Measurements from ENCODE around the gene ARPC1A. TPM values are rescaled to one million over a fixed set of nuclear protein-coding genes. Genes with fewer than 3 reads are reported as not detected.
A peak's percentile ranks its signal among the peaks of the same experiment; 100 is the strongest.
"Not testable (repeated sequence)": the region's sequence is repeated elsewhere in the genome, so short reads cannot be mapped to it uniquely, and the experiment has no call there.

Gene ARPC1A
- total RNA-seq, 1 donor from 2014 or later: 196 TPM

DNA sequence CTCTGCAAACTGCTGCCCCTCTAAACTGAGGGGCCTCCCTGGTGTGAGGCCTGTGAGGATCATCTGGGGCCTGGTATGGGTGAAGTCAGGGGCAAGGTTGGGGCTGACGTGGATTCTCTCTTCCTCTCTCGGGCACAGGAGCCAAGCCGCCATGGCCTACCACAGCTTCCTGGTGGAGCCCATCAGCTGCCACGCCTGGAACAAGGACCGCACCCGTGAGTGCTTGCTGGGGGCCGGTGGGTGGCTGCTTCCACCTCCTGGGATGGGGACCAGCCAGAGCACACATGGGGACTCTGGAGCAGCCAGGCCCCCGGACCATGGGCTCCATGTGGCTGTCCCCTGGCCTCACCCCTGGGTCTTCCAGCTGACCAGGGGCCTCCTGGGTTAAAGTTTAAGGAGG lies 59.9 kb downstream of the ARPC1A start:
- Mint-ChIP-seq H3K4me3 (ENCODE audit: unreplicated experiment) (no peak overlapping the region), H3K27me3 (ENCODE audit: unreplicated experiment) (peaks cover 7% of the 10 kb centered on the region), H3K27ac (ENCODE audit: unreplicated experiment) (no peak overlapping the region), H3K9me3 (ENCODE audit: unreplicated experiment) (no peaks in the 10 kb centered on the region), H3K4me1 (ENCODE audit: unreplicated experiment) (peaks cover 4% of the 10 kb centered on the region), H3K36me3 (ENCODE audit: low read depth, unreplicated experiment) (peaks cover 20% of the 10 kb centered on the region)
- no peak for DNase-seq (ENCODE audit: low spot score)
- TF ChIP-seq, protein P1, sequence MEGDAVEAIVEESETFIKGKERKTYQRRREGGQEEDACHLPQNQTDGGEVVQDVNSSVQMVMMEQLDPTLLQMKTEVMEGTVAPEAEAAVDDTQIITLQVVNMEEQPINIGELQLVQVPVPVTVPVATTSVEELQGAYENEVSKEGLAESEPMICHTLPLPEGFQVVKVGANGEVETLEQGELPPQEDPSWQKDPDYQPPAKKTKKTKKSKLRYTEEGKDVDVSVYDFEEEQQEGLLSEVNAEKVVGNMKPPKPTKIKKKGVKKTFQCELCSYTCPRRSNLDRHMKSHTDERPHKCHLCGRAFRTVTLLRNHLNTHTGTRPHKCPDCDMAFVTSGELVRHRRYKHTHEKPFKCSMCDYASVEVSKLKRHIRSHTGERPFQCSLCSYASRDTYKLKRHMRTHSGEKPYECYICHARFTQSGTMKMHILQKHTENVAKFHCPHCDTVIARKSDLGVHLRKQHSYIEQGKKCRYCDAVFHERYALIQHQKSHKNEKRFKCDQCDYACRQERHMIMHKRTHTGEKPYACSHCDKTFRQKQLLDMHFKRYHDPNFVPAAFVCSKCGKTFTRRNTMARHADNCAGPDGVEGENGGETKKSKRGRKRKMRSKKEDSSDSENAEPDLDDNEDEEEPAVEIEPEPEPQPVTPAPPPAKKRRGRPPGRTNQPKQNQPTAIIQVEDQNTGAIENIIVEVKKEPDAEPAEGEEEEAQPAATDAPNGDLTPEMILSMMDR (IDR thresholded peaks at IDR 0.05; ENCODE audit: unreplicated experiment): no peak

DNA sequence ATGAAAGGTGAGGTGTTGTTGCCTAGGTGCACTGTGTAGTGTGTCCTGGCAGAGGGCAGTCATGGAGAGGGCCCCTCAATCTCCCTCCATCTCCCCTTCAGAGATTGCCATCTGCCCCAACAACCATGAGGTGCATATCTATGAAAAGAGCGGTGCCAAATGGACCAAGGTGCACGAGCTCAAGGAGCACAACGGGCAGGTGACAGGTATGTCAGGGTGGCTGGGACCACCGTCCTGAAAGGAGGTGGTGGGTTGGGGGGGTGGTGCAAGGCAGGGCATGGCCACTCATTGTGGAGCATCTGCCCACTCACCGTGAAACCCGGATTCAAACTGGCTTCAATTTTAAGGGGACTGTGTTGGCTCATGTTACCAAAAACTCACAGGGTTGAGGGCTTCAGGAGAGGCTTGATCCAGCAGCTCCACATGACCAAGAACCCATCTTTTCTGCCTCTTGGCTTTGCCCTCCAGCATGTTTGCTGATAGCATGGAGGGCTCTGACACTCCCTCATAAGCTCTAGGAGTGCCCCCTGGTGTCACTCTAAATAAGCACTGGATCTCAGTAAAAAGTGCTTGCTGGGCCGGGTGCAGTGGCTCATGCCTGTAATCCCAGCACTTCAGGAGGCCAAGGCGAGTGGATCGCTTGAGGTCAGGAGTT lies 61.0 kb downstream of the ARPC1A start:
- H3K9me3 Mint-ChIP-seq (ENCODE audit: unreplicated experiment): no peaks in the 10 kb centered on the region
- DNase-seq (ENCODE audit: low spot score): no peak
- H3K36me3 Mint-ChIP-seq (ENCODE audit: low read depth, unreplicated experiment): peaks cover 20% of the 10 kb centered on the region
- no peak overlapping the region for H3K4me3 Mint-ChIP-seq (ENCODE audit: unreplicated experiment)
- no peaks in the 10 kb centered on the region for H3K4me1 Mint-ChIP-seq (ENCODE audit: unreplicated experiment)
- peaks cover 7% of the 10 kb centered on the region for H3K27me3 Mint-ChIP-seq (ENCODE audit: unreplicated experiment)
- H3K27ac Mint-ChIP-seq (ENCODE audit: unreplicated experiment): no peak overlapping the region
- TF ChIP-seq, protein P1 (IDR thresholded peaks at IDR 0.05; ENCODE audit: unreplicated experiment): no peak

DNA sequence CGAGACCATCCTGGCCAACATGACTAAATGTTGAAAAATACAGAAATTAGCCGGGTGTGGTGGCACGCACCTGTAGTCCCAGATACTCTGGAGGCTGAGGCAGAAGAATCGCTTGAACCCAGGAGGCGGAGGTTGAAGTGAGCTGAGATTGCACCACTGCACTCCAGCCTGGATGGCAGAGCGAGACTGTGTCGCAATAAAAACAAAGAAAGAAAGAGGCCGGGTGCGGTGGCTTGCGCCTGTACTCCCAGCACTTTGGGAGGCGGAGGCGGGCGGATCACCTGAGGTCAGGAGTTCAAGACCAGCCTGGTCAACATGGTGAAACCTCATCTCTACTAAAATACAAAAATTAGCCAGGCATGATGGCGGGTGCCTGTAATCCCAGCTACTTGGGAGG lies 61.5 kb downstream of the ARPC1A start:
- not testable (repeated sequence) for H3K27me3 Mint-ChIP-seq (ENCODE audit: unreplicated experiment); H3K9me3 Mint-ChIP-seq (ENCODE audit: unreplicated experiment); H3K4me1 Mint-ChIP-seq (ENCODE audit: unreplicated experiment); DNase-seq (ENCODE audit: low spot score); H3K4me3 Mint-ChIP-seq (ENCODE audit: unreplicated experiment); H3K27ac Mint-ChIP-seq (ENCODE audit: unreplicated experiment)
- peaks cover 20% of the 10 kb centered on the region for H3K36me3 Mint-ChIP-seq (ENCODE audit: low read depth, unreplicated experiment)

DNA sequence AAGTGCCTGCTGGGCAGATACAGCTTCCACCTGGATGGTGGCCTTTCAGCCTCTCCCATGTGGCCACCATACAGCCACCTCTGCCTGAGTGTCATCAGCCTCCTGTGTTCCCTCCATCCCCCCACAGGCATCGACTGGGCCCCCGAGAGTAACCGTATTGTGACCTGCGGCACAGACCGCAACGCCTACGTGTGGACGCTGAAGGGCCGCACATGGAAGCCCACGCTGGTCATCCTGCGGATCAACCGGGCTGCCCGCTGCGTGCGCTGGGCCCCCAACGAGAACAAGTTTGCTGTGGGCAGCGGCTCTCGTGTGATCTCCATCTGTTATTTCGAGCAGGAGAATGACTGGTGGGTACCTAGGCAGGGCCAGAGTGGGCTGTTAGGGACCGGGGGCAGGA lies 62.2 kb downstream of the ARPC1A start:
- DNase-seq (ENCODE audit: low spot score): no peak
- peaks cover 10% of the 10 kb centered on the region for H3K27me3 Mint-ChIP-seq (ENCODE audit: unreplicated experiment)
- H3K27ac Mint-ChIP-seq (ENCODE audit: unreplicated experiment): peak overlapping the region; percentile 30
- H3K36me3 Mint-ChIP-seq (ENCODE audit: low read depth, unreplicated experiment): peaks cover 20% of the 10 kb centered on the region
- TF ChIP-seq, protein P1 (IDR thresholded peaks at IDR 0.05; ENCODE audit: unreplicated experiment): no peak
- no peaks in the 10 kb centered on the region for H3K9me3 Mint-ChIP-seq (ENCODE audit: unreplicated experiment)
- no peaks in the 10 kb centered on the region for H3K4me1 Mint-ChIP-seq (ENCODE audit: unreplicated experiment)
- H3K4me3 Mint-ChIP-seq (ENCODE audit: unreplicated experiment): no peak overlapping the region

DNA sequence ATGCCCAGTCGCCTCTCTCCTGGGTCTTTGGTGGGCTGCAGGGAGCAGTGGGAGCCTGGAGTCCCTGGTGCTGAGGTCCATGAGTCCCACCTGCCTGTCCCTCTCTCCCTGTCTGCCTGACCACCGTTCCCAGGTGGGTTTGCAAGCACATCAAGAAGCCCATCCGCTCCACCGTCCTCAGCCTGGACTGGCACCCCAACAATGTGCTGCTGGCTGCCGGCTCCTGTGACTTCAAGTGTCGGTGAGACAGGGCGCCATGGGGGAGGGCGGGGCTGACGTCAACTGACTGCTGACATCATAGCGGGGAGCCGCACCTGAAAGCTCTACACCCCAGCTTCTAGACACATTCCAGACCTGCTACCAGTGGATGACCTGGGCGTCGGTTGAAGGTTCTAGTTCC lies 64.1 kb downstream of the ARPC1A start:
- Mint-ChIP-seq H3K9me3 (ENCODE audit: unreplicated experiment) (no peaks in the 10 kb centered on the region), H3K36me3 (ENCODE audit: low read depth, unreplicated experiment) (peaks cover 16% of the 10 kb centered on the region), H3K27me3 (ENCODE audit: unreplicated experiment) (peaks cover 6% of the 10 kb centered on the region), H3K27ac (ENCODE audit: unreplicated experiment) (no peak overlapping the region), H3K4me3 (ENCODE audit: unreplicated experiment) (no peak overlapping the region), H3K4me1 (ENCODE audit: unreplicated experiment) (peaks cover 9% of the 10 kb centered on the region)
- no peak for DNase-seq (ENCODE audit: low spot score)
- TF ChIP-seq, protein P1 (IDR thresholded peaks at IDR 0.05; ENCODE audit: unreplicated experiment): no peak
